ENCODE data around the gene LIMA1.
A peak's percentile ranks its signal among the peaks of the same experiment; 100 is the strongest.
"Not testable (repeated sequence)": the region's sequence is repeated elsewhere in the genome, so short reads cannot be mapped to it uniquely, and the experiment has no call there.

Gene LIMA1

GRCh38 chr12:50187084-50187900 lies 96.0 kb downstream of the LIMA1 start:
- peak in 2 of 3 experiments; percentile 17 to 50 for DNase-seq (ENCODE audit: low read depth in 3 of 3)

- no peak for DNase-seq (ENCODE audit: low read depth in 3 of 3)
Observed at GRCh38 chr12:50186681-50187080, 96.6 kb downstream of the LIMA1 start.

DNA sequence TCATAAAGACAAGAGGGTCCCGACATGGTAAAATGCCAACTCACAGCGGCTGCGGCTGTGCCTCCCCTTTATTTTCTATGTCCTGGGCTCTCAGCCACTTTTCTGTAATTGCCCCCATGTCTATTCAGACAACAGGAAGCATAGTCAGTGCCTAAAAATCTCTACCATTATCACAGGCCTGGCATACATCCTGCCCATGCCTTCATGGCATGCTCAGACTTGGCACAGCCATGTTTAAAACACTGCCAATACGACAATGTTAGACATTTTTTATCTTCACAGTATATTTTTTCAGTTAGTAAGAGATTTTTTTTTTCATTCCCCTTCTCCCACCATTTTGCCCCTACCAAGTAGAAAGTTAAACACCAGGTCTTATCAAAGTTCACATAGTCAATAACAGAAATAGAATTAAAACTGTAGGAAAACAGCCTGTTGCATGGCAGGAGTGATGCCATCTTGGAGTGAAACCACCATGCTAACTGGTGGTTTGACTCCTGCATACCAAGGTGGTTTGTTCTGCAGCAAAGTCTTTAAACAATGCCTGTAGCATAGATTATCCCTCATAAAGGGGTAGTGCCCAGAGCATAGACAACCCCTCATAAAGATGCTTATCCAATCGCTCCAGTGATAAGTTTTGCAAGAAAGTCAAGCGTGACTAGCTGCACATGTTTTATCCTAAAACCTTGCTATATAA lies 97.2 kb downstream of the LIMA1 start:
- no peak for DNase-seq (ENCODE audit: low read depth in 3 of 3)

DNA sequence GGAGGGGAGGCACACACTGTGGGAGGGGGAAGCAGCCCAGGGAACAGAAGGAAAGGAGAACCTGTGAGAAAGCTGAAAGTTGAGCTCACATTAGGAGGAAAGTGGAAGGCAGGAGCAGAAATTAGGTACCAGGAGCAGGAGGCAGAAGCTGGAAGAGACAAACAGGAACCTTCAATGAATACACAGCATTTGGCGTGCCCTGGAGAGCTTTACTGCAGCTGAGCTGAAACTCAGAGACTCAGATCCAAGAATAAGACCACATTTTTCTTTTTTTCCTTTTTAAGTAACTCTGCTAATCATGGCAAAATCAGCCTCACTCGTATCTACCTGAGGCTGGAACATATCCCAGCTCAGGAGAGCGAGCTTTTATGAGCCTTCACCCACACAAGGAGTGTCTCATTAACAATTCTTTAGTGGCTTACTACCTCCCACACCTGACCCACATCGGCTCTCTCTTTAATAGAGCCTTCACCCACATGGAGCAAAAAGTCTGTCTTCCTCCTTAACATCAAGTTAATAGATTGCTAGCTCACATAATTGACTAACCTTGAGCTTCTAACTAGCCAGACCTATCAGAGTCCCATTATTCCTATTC lies 97.9 kb downstream of the LIMA1 start:
- no peak for DNase-seq (ENCODE audit: low read depth in 3 of 3)

GRCh38 chr12:50184261-50184660 lies 99.1 kb downstream of the LIMA1 start:
- DNase-seq (ENCODE audit: low read depth in 3 of 3), result no peak

DNA sequence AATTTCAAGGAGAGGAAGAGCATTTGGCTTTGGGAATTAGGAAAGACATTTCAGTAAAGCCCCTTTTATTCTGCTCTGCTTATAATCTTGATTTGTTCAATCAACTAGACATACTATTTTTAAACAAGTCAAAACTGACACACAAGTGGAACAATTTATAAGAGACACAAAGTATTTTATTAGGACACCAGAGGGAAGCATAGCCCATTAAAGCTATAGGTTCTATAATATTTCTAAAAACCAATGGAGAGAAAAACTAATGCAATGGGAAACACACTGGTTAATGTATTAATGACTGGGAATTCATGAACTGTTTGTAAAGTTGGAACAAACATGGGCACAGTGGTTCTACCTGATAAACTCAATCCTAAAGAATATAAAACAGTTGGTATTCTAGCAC lies 100.9 kb downstream of the LIMA1 start:
- DNase-seq (ENCODE audit: low read depth in 3 of 3), result no peak

DNA sequence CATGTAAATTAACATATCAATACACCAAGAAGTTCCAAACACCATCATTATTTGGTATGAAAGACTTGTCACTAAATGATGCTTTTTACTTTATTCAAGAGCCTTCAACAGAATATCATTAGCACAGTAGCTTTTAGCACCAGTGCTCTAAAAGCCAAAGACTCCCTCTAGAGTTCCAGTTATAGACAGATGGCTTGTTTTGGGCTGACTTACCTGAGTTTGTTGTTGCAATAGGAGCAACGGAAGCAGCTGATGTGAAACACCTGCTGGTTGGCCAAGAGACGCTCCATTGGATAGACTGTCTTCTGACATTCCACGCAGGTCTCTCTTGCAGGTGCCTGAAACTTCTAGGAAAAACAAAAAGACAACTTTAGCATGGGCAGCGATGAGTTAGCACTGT lies 101.6 kb downstream of the LIMA1 start:
- no peak for DNase-seq (ENCODE audit: low read depth in 3 of 3)

- DNase-seq (ENCODE audit: low read depth in 3 of 3), result no peak
Observed at GRCh38 chr12:50175716-50176026, 107.6 kb downstream of the LIMA1 start.

- DNase-seq (ENCODE audit: low read depth in 3 of 3), result peak in 1 of 3 experiments; percentile 16
Observed at GRCh38 chr12:50174971-50175715, 108.2 kb downstream of the LIMA1 start.

DNA sequence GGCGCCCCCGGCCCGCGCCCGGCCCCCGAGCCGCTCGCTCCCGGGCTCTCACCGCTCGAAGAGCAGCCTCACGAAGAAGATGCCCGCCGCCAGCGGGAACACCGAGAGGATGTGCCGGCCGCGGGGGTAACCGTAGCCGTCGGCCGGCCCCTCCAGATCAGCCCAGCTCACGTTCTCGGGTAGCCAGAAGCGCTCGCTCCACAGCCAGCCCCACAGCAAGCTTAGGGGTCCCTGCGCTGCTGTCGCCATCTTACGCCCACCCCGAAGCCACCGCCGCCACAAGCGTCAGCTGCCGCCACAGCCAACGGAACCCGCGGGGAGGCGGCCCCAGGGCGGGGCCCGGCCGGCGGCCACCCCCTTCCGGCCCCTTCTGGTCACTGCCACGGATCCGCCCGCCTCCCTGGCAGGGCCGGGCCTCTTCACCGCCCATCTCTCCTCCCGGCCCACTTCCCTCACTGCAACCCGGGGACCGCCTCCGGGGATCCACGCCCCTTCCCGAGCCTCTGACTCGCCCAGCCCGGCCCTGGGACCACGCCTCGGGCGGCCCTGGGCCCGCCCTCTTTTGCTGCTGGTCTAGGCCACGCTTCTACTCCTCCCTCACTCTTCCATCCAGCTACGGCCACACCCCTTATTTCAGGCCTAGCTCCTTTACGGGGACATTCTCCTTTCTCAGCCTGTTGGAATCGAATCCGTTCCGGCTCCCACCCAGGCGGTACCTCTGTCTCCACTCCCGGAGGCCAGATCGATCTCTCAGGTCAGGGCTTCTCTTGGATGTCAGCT lies 116.1 kb downstream of the LIMA1 start, which contains the start of gene CERS5:
TSS of gene CERS5 (minus strand) at position 321 of the 780 bp plus-strand sequence. CDS start at position 249, 72 bp downstream.
- peak; percentile 94 to 99 (median 94) for DNase-seq (ENCODE audit: low read depth in 3 of 3)

DNA sequence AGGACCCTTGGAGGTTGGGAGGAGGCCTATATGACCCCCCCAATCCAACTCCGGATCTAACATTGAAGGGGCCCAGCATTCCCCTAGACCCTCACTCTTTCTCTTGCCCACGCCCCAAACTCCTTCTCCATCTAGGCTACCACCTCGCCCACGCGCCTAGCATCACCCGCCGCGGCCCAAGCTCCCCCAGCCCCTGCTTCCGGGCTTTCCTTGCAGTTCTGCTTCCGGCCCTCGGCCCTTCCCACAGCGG lies 116.6 kb downstream of the LIMA1 start:
- DNase-seq (ENCODE audit: low read depth in 3 of 3), result peak; percentile 24 to 74 (median 24)

- no peak for DNase-seq (ENCODE audit: low read depth in 3 of 3)
Observed at GRCh38 chr12:50164963-50165362, 118.4 kb downstream of the LIMA1 start.

DNA sequence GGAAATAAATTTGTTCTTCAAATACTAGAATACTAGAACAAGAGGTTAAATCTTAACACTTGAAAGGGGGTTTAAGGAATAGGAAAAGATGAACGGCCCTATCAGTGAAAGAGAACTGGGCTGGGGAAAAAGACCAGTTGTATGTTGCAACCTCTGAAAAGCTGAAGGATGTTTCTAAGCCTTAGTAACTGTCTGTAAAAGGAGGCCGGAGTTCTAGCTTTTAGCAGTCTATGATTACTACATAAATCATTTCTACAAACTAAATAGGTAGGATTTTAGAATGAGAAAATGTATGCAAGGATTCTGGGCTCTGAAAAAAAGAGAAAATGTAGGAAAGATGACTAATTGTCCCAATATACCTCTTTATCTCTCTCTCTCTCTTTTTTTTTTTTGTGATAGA lies 121.1 kb downstream of the LIMA1 start:
- no peak for DNase-seq (ENCODE audit: low read depth in 3 of 3)

GRCh38 chr12:50160643-50161042 lies 122.7 kb downstream of the LIMA1 start:
- no peak for DNase-seq (ENCODE audit: low read depth in 3 of 3)

DNA sequence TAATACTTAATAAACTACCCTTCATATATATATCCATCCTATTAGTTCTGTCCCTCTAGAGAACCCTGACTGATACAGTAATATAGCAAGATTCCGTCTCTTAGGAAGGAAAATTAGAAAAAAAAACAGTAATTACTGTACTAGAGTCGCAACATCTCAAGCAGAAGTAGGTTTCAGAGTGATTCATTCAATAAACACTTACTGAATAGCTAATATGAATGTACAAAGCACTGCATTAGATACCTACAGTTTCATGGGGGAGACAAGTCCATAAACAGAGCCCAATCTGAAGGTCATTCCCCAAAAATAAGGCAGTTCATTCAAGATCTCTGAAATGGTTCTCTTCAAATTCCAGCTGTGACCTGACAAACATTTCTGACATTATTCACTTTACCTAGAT lies 126.1 kb downstream of the LIMA1 start:
- no peak for DNase-seq (ENCODE audit: low read depth in 3 of 3)

DNA sequence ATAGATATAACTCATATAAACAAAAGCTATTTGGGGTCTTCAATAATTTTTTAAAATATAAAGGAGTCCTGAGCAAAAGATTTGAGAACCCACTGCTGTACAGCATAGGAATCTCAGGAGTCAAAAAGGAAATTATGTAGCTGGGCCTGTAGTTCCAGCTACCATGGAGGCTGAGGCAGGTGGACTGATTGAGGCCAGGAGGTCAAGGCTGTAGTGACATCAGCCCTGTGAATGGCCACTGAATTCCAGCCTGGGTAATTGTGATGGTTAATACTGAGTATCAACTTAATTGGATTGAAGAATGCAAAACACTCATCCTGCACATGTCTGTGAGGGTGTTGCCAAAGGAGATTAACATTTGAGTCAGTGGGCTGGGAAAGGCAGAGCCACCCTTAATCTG lies 126.7 kb downstream of the LIMA1 start:
- DNase-seq (ENCODE audit: low read depth in 3 of 3), result no peak

- not testable (repeated sequence) for DNase-seq (ENCODE audit: low read depth in 3 of 3)
Observed at GRCh38 chr12:50154947-50155346, 128.4 kb downstream of the LIMA1 start.

GRCh38 chr12:50151047-50151687 lies 132.2 kb downstream of the LIMA1 start:
- DNase-seq (ENCODE audit: low read depth in 3 of 3), result no peak

GRCh38 chr12:50149311-50149710 lies 134.0 kb downstream of the LIMA1 start:
- DNase-seq (ENCODE audit: low read depth in 3 of 3), result no peak

GRCh38 chr12:50148011-50148410 lies 135.3 kb downstream of the LIMA1 start:
- DNase-seq (ENCODE audit: low read depth in 3 of 3), result not testable (repeated sequence)

GRCh38 chr12:50147281-50147680 lies 136.0 kb downstream of the LIMA1 start:
- DNase-seq (ENCODE audit: low read depth in 3 of 3), result no peak

All from stimulated activated CD4-positive, alpha-beta T cell treated with anti-CD3 and anti-CD28 coated beads, TNF-alpha, amount 100 ng/mL, for 24 hours (primary cell).